NCI-H774 (cell line): ENCODE measurements around the gene ARHGAP20.

Source experiments
- DNase-seq: peaks from one replicate; lab custom pipeline; 2025; lab: John Stamatoyannopoulos, UW

The ARHGAP20 gene

GRCh38 chr11:110601936-110602335, 110.3 kb downstream of the ARHGAP20 start:
- no peak for DNase-seq

- DNase-seq, result no peak
Measured at GRCh38 chr11:110600322-110600721, 111.9 kb downstream of the ARHGAP20 start.

- DNase-seq, result no peak
Measured at GRCh38 chr11:110599207-110599606, 113.0 kb downstream of the ARHGAP20 start.

GRCh38 chr11:110598725-110599124, 113.5 kb downstream of the ARHGAP20 start:
- no peak for DNase-seq

GRCh38 chr11:110587972-110588371, 124.3 kb downstream of the ARHGAP20 start:
- DNase-seq, result no peak

GRCh38 chr11:110587129-110587528, 125.1 kb downstream of the ARHGAP20 start:
- no peak for DNase-seq

GRCh38 chr11:110584150-110584549, 128.1 kb downstream of the ARHGAP20 start:
- no peak for DNase-seq

GRCh38 chr11:110582728-110583432, 129.4 kb downstream of the ARHGAP20 start:
- no peak for DNase-seq

GRCh38 chr11:110580571-110580970, 131.7 kb downstream of the ARHGAP20 start:
- no peak for DNase-seq

- no peak for DNase-seq
Measured at GRCh38 chr11:110573411-110573810, 138.8 kb downstream of the ARHGAP20 start.

- DNase-seq, result no peak
Measured at GRCh38 chr11:110571081-110571720, 141.0 kb downstream of the ARHGAP20 start.

- DNase-seq, result no peak
Measured at GRCh38 chr11:110566577-110566976, 145.7 kb downstream of the ARHGAP20 start.

GRCh38 chr11:110565357-110566336, 146.6 kb downstream of the ARHGAP20 start:
- DNase-seq, result no peak

- no peak for DNase-seq
Measured at GRCh38 chr11:110564676-110565356, 147.4 kb downstream of the ARHGAP20 start.

GRCh38 chr11:110544779-110545178, 167.5 kb downstream of the ARHGAP20 start:
- no peak for DNase-seq

GRCh38 chr11:110538154-110538553, 174.1 kb downstream of the ARHGAP20 start:
- DNase-seq, result no peak

- no peak for DNase-seq
Measured at GRCh38 chr11:110530900-110531741, 181.1 kb downstream of the ARHGAP20 start.

- DNase-seq, result no peak
Measured at GRCh38 chr11:110529043-110529442, 183.2 kb downstream of the ARHGAP20 start.

- DNase-seq, result no peak
Measured at GRCh38 chr11:110527146-110527545, 185.1 kb downstream of the ARHGAP20 start.
